ENCODE measurements around the gene DAND5. TPM values are rescaled to one million over a fixed set of nuclear protein-coding genes. Genes with fewer than 3 reads are reported as not detected.
A peak's percentile ranks its signal among the peaks of the same experiment; 100 is the strongest.

DAND5 gene
- total and polyA plus RNA-seq, 10 donors: not detected

- whole genome bisulfite sequencing, 5 donors: 4 to 9% (median 8%) methylated on average over 52 of the region's 52 CpGs
- intact Hi-C loops (cut with DNase I; ENCODE audit: low total_unique reads): no loop called here
- Histone ChIP-seq H3K36me3 (no peaks in the 10 kb centered on the region), H3K9me3 (no peaks in the 10 kb centered on the region), H3K4me3 (peak overlapping the region; percentile 15 to 64 (median 35)), H3K4me1 (peaks cover 16 to 82% (median 55%) of the 10 kb centered on the region in 6 donors), H3K27me3 (replicated peaks in 1 of 7) (peaks cover 0 to 90% (median 50%) of the 10 kb centered on the region in 7 donors), H3K27ac (peak overlapping the region in 6 of 8 donors; percentile 4 to 52 (median 32))
- no peak for DNase-seq
- TF ChIP-seq CTCF (IDR thresholded peaks at IDR 0.05 in 8 of 11, conservative IDR thresholded peaks at IDR 0.05 in 3 of 11) (no peak), POLR2A (IDR thresholded peaks at IDR 0.05) (no peak), POLR2AphosphoS5 (IDR thresholded peaks at IDR 0.05) (peak in 1 of 3 donors; percentile 19)
Observed at GRCh38 chr19:13012690-13013608, 43.6 kb downstream of the DAND5 start.

- no peaks in the 10 kb centered on the region for H3K9me3 ChIP-seq
- intact Hi-C loops (cut with DNase I; ENCODE audit: low total_unique reads): no loop called here
- H3K36me3 ChIP-seq: no peaks in the 10 kb centered on the region
- 20 to 30% (median 25%) methylated on average over 20 of the region's 20 CpGs for WGBS, 5 donors
- peaks cover 0 to 83% (median 50%) of the 10 kb centered on the region in 7 donors for H3K27me3 ChIP-seq (replicated peaks in 1 of 7)
- DNase-seq: no peak
- no peak for TF ChIP-seq POLR2AphosphoS5 (IDR thresholded peaks at IDR 0.05)
- TF ChIP-seq POLR2A (IDR thresholded peaks at IDR 0.05): no peak
- no peak for TF ChIP-seq CTCF (IDR thresholded peaks at IDR 0.05 in 8 of 11, conservative IDR thresholded peaks at IDR 0.05 in 3 of 11)
- peaks cover 17 to 89% (median 60%) of the 10 kb centered on the region in 6 donors for H3K4me1 ChIP-seq
- H3K4me3 ChIP-seq: peak overlapping the region in 7 of 8 donors; percentile 15 to 64 (median 38)
- peak overlapping the region in 3 of 8 donors; percentile 35 to 52 (median 41) for H3K27ac ChIP-seq
Observed at GRCh38 chr19:13013649-13014048, 44.3 kb downstream of the DAND5 start.

GRCh38 chr19:13014101-13014920 lies 44.9 kb downstream of the DAND5 start:
- H3K36me3 ChIP-seq: no peaks in the 10 kb centered on the region
- peak overlapping the region in 5 of 8 donors; percentile 15 to 64 (median 38) for H3K4me3 ChIP-seq
- 31 to 38% (median 34%) methylated on average over 34 to 35 of the region's 35 CpGs for WGBS, 5 donors
- H3K27me3 ChIP-seq (replicated peaks in 1 of 7): peaks cover 0 to 77% (median 50%) of the 10 kb centered on the region in 7 donors
- peaks cover 17 to 94% (median 63%) of the 10 kb centered on the region in 6 donors for H3K4me1 ChIP-seq
- no peak for DNase-seq
- no peak for TF ChIP-seq POLR2A (IDR thresholded peaks at IDR 0.05)
- TF ChIP-seq POLR2AphosphoS5 (IDR thresholded peaks at IDR 0.05): no peak
- no peak for TF ChIP-seq CTCF (IDR thresholded peaks at IDR 0.05 in 8 of 11, conservative IDR thresholded peaks at IDR 0.05 in 3 of 11)
- H3K9me3 ChIP-seq: no peaks in the 10 kb centered on the region
- intact Hi-C loops (cut with DNase I; ENCODE audit: low total_unique reads): no loop called here
- peak overlapping the region in 2 of 8 donors; percentile 26 to 27 for H3K27ac ChIP-seq

Measured in spleen (tissue), 11 donors.